HepG2 (cell line): ENCODE data around the gene ZNF213. TPM values are rescaled to one million over a fixed set of nuclear protein-coding genes. Genes with fewer than 3 reads are reported as not detected.

Experiments
- ATM ChIP-seq: fragments of 450-650 bp; IDR thresholded peaks from 2 replicates; pipeline ENCODE4 v1.7.1; 2017; ENCODE audit warnings: mild to moderate bottlenecking, borderline replicate concordance
- CENPT ChIP-seq: sonication (generic); formaldehyde crosslinking; IDR thresholded peaks from 2 replicates; pipeline ENCODE4 v1.8.0; 2022; ENCODE audit warnings: low read depth, mild to moderate bottlenecking, moderate library complexity, missing genetic modification reagents
- CTCF ChIP-seq: sonication (generic); formaldehyde crosslinking; IDR thresholded peaks from 2 replicates; pipeline ENCODE4 v1.5.0; 2020; ENCODE audit warnings: mild to moderate bottlenecking, missing genetic modification reagents, moderate library complexity
- FIP1L1 ChIP-seq: fragments of 200-400 bp; formaldehyde crosslinking; IDR thresholded peaks from 2 replicates; pipeline ENCODE4 v1.6.1; 2018; ENCODE audit warnings: low read depth, mild to moderate bottlenecking, low read length, moderate library complexity, borderline replicate concordance; ENCODE audit not compliant: insufficient read depth
- HHEX ChIP-seq: IDR thresholded peaks from 2 replicates; pipeline ENCODE4 v1.6.1; 2016; ENCODE audit warnings: control low read depth
- HOXD1 ChIP-seq: sonication (generic); formaldehyde crosslinking; IDR thresholded peaks from 2 replicates; pipeline ENCODE4 v1.5.0; 2020; ENCODE audit warnings: missing genetic modification reagents
- KLF9 ChIP-seq: IDR thresholded peaks from 2 replicates; pipeline ENCODE4 v1.6.1; 2016; ENCODE audit warnings: low read depth
- MTA1 ChIP-seq: sonication (generic); formaldehyde crosslinking; IDR thresholded peaks from 2 replicates; pipeline ENCODE4 v1.4.0; 2020; ENCODE audit warnings: missing genetic modification reagents, mild to moderate bottlenecking, borderline replicate concordance
- MXI1 ChIP-seq: IDR thresholded peaks from 3 replicates; pipeline ENCODE4 v1.6.1; 2012; ENCODE audit warnings: low read depth, low read length, inconsistent platforms, borderline replicate concordance
- PAWR ChIP-seq: sonication (generic); formaldehyde crosslinking; IDR thresholded peaks from 2 replicates; pipeline ENCODE4 v1.4.0; 2020; ENCODE audit warnings: missing genetic modification reagents, mild to moderate bottlenecking, borderline replicate concordance
- PHB2 ChIP-seq: fragments of 450-650 bp; IDR thresholded peaks from 2 replicates; pipeline ENCODE4 v1.6.1; 2018; ENCODE audit not compliant: partially characterized antibody
- SMAD9 ChIP-seq: sonication (generic); formaldehyde crosslinking; IDR thresholded peaks from 2 replicates; pipeline ENCODE4 v1.5.1; 2020; ENCODE audit warnings: mild to moderate bottlenecking, missing genetic modification reagents
- TCF12 ChIP-seq, 2 experiments: fragments of 450-650 bp in 1 of 2; sonication (generic) in 1 of 2; formaldehyde crosslinking in 1 of 2; IDR thresholded peaks; 2 replicates each; pipeline versions ENCODE4 v1.6.1 to v1.8.0; 2017 to 2022; ENCODE audit warnings: antibody characterized with exemption in 1 of 2, mild to moderate bottlenecking in 1 of 2, missing genetic modification reagents in 1 of 2, moderate library complexity in 1 of 2
- TFDP2 ChIP-seq: sonication (generic); formaldehyde crosslinking; IDR thresholded peaks from 2 replicates; pipeline ENCODE4 v1.4.0; 2020; ENCODE audit warnings: missing genetic modification reagents
- TGIF2 ChIP-seq: IDR thresholded peaks from 2 replicates; pipeline ENCODE4 v1.6.1; 2016; ENCODE audit warnings: control low read depth, missing compliant biosample characterization
- U2AF1 ChIP-seq: fragments of 200-400 bp; formaldehyde crosslinking; optimal IDR thresholded peaks from 2 replicates; pipeline ENCODE3; 2017; ENCODE audit warnings: mild to moderate bottlenecking, low read depth, low read length
- ZNF121 ChIP-seq: sonication (generic); formaldehyde crosslinking; IDR thresholded peaks from 2 replicates; pipeline ENCODE4 v1.5.0; 2020; ENCODE audit warnings: mild to moderate bottlenecking, missing genetic modification reagents
- ZNF329 ChIP-seq: sonication (generic); formaldehyde crosslinking; IDR thresholded peaks from 2 replicates; pipeline ENCODE4 v1.9.0; 2021; ENCODE audit warnings: low read depth, mild to moderate bottlenecking, missing genetic modification reagents
- ZNF383 ChIP-seq: sonication (generic); formaldehyde crosslinking; IDR thresholded peaks from 2 replicates; pipeline ENCODE4 v1.4.0; 2020; ENCODE audit warnings: missing genetic modification reagents, mild to moderate bottlenecking, borderline replicate concordance
- ZNF598 ChIP-seq: sonication (generic); formaldehyde crosslinking; IDR thresholded peaks from 2 replicates; pipeline ENCODE4 v1.5.1; 2020; ENCODE audit warnings: mild to moderate bottlenecking, missing genetic modification reagents, borderline replicate concordance
- ZNF703 ChIP-seq: sonication (generic); formaldehyde crosslinking; IDR thresholded peaks from 2 replicates; pipeline ENCODE4 v1.5.1; 2020; ENCODE audit warnings: missing genetic modification reagents, mild to moderate bottlenecking, moderate library complexity, borderline replicate concordance
- polyA plus RNA-seq, 8 experiments: library from polyadenylated mRNA; depleted of rRNA in 3 of 8; stranded (reverse) in 7 of 8; unstranded in 1 of 8; fragments of >200 nt; fragmentation: Illumina TruSeq in 4 of 8; extraction: Trizol in 4 of 8; gene quantifications; 2 replicates each; pipeline versions ENCODE4 v1.2.1 to v1.2.3, GENCODE V29; 2011 to 2016; ENCODE audit warnings: low read depth in 4 of 8, missing spikeins in 1 of 8, mixed read lengths in 1 of 8; ENCODE audit not compliant: insufficient read depth in 1 of 8
- total RNA-seq, 5 experiments: library from RNA; depleted of rRNA; stranded (reverse); fragments of >200 nt; fragmentation: Illumina TruSeq; extraction: Trizol; gene quantifications; 2 replicates each; pipeline ENCODE4 v1.2.3, GENCODE V29; 2016; ENCODE audit warnings: low read depth in 1 of 5
- TF ChIP-seq, protein P1 (sequence below): sonication (generic); formaldehyde crosslinking; IDR thresholded peaks from 2 replicates; pipeline ENCODE4; 2020; ENCODE audit warnings: missing genetic modification reagents, mild to moderate bottlenecking, borderline replicate concordance
- TF ChIP-seq, protein P2 (sequence below): sonication (generic); formaldehyde crosslinking; IDR thresholded peaks from 2 replicates; pipeline ENCODE4 v1.4.0; 2020; ENCODE audit warnings: mild to moderate bottlenecking, missing genetic modification reagents

Gene ZNF213
- total and polyA plus RNA-seq, 2 of the 13 experiments (the other 11 are each of a cell fraction or from before 2014, with no cell fraction given), result 0.59 to 0.97 TPM

GRCh38 chr16:3150346-3151218, 15.8 kb downstream of the ZNF213 start (continued):
- TF ChIP-seq CENPT, result no peak
- TF ChIP-seq, protein P1, sequence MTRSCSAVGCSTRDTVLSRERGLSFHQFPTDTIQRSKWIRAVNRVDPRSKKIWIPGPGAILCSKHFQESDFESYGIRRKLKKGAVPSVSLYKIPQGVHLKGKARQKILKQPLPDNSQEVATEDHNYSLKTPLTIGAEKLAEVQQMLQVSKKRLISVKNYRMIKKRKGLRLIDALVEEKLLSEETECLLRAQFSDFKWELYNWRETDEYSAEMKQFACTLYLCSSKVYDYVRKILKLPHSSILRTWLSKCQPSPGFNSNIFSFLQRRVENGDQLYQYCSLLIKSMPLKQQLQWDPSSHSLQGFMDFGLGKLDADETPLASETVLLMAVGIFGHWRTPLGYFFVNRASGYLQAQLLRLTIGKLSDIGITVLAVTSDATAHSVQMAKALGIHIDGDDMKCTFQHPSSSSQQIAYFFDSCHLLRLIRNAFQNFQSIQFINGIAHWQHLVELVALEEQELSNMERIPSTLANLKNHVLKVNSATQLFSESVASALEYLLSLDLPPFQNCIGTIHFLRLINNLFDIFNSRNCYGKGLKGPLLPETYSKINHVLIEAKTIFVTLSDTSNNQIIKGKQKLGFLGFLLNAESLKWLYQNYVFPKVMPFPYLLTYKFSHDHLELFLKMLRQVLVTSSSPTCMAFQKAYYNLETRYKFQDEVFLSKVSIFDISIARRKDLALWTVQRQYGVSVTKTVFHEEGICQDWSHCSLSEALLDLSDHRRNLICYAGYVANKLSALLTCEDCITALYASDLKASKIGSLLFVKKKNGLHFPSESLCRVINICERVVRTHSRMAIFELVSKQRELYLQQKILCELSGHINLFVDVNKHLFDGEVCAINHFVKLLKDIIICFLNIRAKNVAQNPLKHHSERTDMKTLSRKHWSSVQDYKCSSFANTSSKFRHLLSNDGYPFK (CRISPR knock-in tag), result peak; percentile 60
- peak; percentile 67; the same call in 2 of the 3 replicates for TF ChIP-seq MXI1
- TF ChIP-seq SMAD9 (CRISPR knock-in tag), result no peak
- peak; percentile 70; the same call in 1 of the 2 replicates for TF ChIP-seq TGIF2 (CRISPR knock-in tag)
- peak; percentile 42; the same call in 1 of the 2 replicates for TF ChIP-seq TFDP2 (CRISPR knock-in tag)
- TF ChIP-seq HOXD1 (CRISPR knock-in tag), result no peak
- no peak for TF ChIP-seq FIP1L1
- 0 out of 2 replicates have a peak, but pooled peaks have one; percentile 36 for TF ChIP-seq ZNF383 (CRISPR knock-in tag)
- TF ChIP-seq HHEX (CRISPR knock-in tag), result no peak
- TF ChIP-seq, protein P2, sequence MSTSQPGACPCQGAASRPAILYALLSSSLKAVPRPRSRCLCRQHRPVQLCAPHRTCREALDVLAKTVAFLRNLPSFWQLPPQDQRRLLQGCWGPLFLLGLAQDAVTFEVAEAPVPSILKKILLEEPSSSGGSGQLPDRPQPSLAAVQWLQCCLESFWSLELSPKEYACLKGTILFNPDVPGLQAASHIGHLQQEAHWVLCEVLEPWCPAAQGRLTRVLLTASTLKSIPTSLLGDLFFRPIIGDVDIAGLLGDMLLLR (CRISPR knock-in tag), result no peak
- no peak for TF ChIP-seq MTA1 (CRISPR knock-in tag)
- TF ChIP-seq PHB2, result no peak
- 0 out of 2 replicates have a peak, but pooled peaks have one; percentile 64 for TF ChIP-seq ZNF329 (CRISPR knock-in tag)
- 0 out of 2 replicates have a peak, but pooled peaks have one; percentile 49 for TF ChIP-seq ZNF703
- no peak for TF ChIP-seq ATM
- TF ChIP-seq CTCF (CRISPR knock-in tag), result 0 out of 2 replicates have a peak, but pooled peaks have one; percentile 20
- TF ChIP-seq ZNF121 (CRISPR knock-in tag), result peak; percentile 30; the same call in 1 of the 2 replicates
- no peak for TF ChIP-seq PAWR (CRISPR knock-in tag)
- TF ChIP-seq TCF12 (IDR thresholded peaks at IDR 0.05), result no peak
- TF ChIP-seq TCF12 (CRISPR knock-in tag; IDR thresholded peaks at IDR 0.05), result no peak
- no peak for TF ChIP-seq U2AF1
- no peak for TF ChIP-seq KLF9
- TF ChIP-seq ZNF598 (CRISPR knock-in tag), result 0 out of 2 replicates have a peak, but pooled peaks have one; percentile 24
